ENCODE data around the gene GNB1. TPM values are rescaled to one million over a fixed set of nuclear protein-coding genes. Genes with fewer than 3 reads are reported as not detected.
A peak's percentile ranks its signal among the peaks of the same experiment; 100 is the strongest.

Gene GNB1
- polyA plus RNA-seq (2011; rRNA removed) = 400 and 437 TPM in 2 replicates
- polyA minus RNA-seq (2011; rRNA and poly(A)+ RNA removed) = 575 and 720 TPM in 2 replicates

- peak within 1 kb of the TSS; percentile 78 for H3K4me3 ChIP-seq (ENCODE audit: low read depth, low read length)
- H3K27me3 ChIP-seq (ENCODE audit: control insufficient read depth, insufficient read depth, low read length) = no peaks in the 10 kb centered on the region
- TF ChIP-seq, protein P1, sequence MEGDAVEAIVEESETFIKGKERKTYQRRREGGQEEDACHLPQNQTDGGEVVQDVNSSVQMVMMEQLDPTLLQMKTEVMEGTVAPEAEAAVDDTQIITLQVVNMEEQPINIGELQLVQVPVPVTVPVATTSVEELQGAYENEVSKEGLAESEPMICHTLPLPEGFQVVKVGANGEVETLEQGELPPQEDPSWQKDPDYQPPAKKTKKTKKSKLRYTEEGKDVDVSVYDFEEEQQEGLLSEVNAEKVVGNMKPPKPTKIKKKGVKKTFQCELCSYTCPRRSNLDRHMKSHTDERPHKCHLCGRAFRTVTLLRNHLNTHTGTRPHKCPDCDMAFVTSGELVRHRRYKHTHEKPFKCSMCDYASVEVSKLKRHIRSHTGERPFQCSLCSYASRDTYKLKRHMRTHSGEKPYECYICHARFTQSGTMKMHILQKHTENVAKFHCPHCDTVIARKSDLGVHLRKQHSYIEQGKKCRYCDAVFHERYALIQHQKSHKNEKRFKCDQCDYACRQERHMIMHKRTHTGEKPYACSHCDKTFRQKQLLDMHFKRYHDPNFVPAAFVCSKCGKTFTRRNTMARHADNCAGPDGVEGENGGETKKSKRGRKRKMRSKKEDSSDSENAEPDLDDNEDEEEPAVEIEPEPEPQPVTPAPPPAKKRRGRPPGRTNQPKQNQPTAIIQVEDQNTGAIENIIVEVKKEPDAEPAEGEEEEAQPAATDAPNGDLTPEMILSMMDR (IDR thresholded peaks at IDR 0.05; ENCODE audit: low read depth, low read length) = no peak
- CTCF ChIA-PET = interaction anchor here (1.4 kb wide), 1 partner anchor 15 kb away, joined by 10 read pairs; no protein-coding TSS in a partner anchor
- peak; percentile 56 for DNase-seq (ENCODE audit: low read depth, low spot score)
- H3K27ac ChIP-seq (ENCODE audit: low read depth, low read length) = peak within 1 kb of the TSS; percentile 68
- POLR2A ChIA-PET = interaction anchor here (0.5 to 1.3 kb wide), 2 partner anchors 11 to 18 kb away, joined by 3 to 4 read pairs; no protein-coding TSS in a partner anchor
- H3K9me3 ChIP-seq (ENCODE audit: control insufficient read depth, insufficient read depth, low read length) = no peaks in the 10 kb centered on the region
Measured at GRCh38 chr1:1890506-1891348, at the start of gene GNB1. Gene GNB1, minus strand, starts transcription at chr1:1891087. Its CDS starts 65,634 bp downstream, at chr1:1825453.

DNA sequence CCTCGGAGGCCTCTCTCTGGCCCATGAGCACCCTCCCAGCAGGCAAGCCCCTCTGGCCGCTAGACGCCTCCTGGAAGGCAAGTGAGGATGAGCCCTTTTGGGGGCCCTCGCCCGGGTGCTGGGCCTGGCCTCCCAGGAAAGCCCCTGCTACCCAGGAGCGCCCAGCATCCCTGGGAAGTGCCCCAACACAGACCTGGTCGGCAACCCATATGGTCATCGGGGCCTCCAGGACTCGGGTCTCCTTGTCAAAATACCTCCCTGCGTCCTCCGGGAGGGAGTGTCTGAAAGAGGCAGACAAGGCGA, 49.2 kb upstream of the GNB1 start:
- H3K9me3 ChIP-seq (ENCODE audit: control insufficient read depth, insufficient read depth, low read length) = peaks cover 20% of the 10 kb centered on the region; the same call in 1 of the 2 replicates
- DNase-seq (ENCODE audit: low read depth, low spot score) = no peak
- TF ChIP-seq, protein P1 (IDR thresholded peaks at IDR 0.05; ENCODE audit: low read depth, low read length) = no peak
- H3K27me3 ChIP-seq (ENCODE audit: control insufficient read depth, insufficient read depth, low read length) = peaks cover 13% of the 10 kb centered on the region
- ChIA-PET CTCF (interaction anchor here (2.7 kb wide), 1 partner anchor 104 kb away, joined by 10 read pairs; no protein-coding TSS in a partner anchor), POLR2A (interaction anchor here (0.9 kb wide), 1 partner anchor 31 kb away, joined by 4 read pairs; no protein-coding TSS in a partner anchor)
- H3K4me3 ChIP-seq (ENCODE audit: low read depth, low read length) = no peak overlapping the region
- no peak overlapping the region for H3K27ac ChIP-seq (ENCODE audit: low read depth, low read length)

- TF ChIP-seq, protein P1 (IDR thresholded peaks at IDR 0.05; ENCODE audit: low read depth, low read length) = no peak
- ChIA-PET POLR2A (no interaction called here), CTCF (interaction anchor here (2.7 kb wide), 1 partner anchor 105 kb away, joined by 10 read pairs; no protein-coding TSS in a partner anchor)
- peaks cover 20% of the 10 kb centered on the region; the same call in 1 of the 2 replicates for H3K9me3 ChIP-seq (ENCODE audit: control insufficient read depth, insufficient read depth, low read length)
- peaks cover 13% of the 10 kb centered on the region for H3K27me3 ChIP-seq (ENCODE audit: control insufficient read depth, insufficient read depth, low read length)
- H3K27ac ChIP-seq (ENCODE audit: low read depth, low read length) = no peak overlapping the region
- H3K4me3 ChIP-seq (ENCODE audit: low read depth, low read length) = no peak overlapping the region
- no peak for DNase-seq (ENCODE audit: low read depth, low spot score)
Measured at GRCh38 chr1:1939296-1940122, 48.6 kb upstream of the GNB1 start.

GRCh38 chr1:1938613-1939295, 47.9 kb upstream of the GNB1 start:
- CTCF ChIA-PET = no interaction called here

More at GRCh38 chr1:1938613-1939295, 47.9 kb upstream of the GNB1 start:
- H3K9me3 ChIP-seq (ENCODE audit: control insufficient read depth, insufficient read depth, low read length) = peaks cover 22% of the 10 kb centered on the region
- no peak overlapping the region for H3K4me3 ChIP-seq (ENCODE audit: low read depth, low read length)
- TF ChIP-seq, protein P1 (IDR thresholded peaks at IDR 0.05; ENCODE audit: low read depth, low read length) = no peak
- peaks cover 11% of the 10 kb centered on the region for H3K27me3 ChIP-seq (ENCODE audit: control insufficient read depth, insufficient read depth, low read length)
- POLR2A ChIA-PET = no interaction called here
- no peak overlapping the region for H3K27ac ChIP-seq (ENCODE audit: low read depth, low read length)
- DNase-seq (ENCODE audit: low read depth, low spot score) = no peak

Data from AG04450 (cell line).